T-helper 2 cell (primary cell): ENCODE results near the gene RGS8.

Experiments used
- DNase-seq, 5 experiments: peaks; one replicate each; pipeline versions ENCODE4 v3.0.0 to v3.0.0-alpha.2; 2012 to 2022

The RGS8 gene

GRCh38 chr1:182671750-182672486 is 12.5 kb downstream of the RGS8 start:
- no peak for DNase-seq

DNA sequence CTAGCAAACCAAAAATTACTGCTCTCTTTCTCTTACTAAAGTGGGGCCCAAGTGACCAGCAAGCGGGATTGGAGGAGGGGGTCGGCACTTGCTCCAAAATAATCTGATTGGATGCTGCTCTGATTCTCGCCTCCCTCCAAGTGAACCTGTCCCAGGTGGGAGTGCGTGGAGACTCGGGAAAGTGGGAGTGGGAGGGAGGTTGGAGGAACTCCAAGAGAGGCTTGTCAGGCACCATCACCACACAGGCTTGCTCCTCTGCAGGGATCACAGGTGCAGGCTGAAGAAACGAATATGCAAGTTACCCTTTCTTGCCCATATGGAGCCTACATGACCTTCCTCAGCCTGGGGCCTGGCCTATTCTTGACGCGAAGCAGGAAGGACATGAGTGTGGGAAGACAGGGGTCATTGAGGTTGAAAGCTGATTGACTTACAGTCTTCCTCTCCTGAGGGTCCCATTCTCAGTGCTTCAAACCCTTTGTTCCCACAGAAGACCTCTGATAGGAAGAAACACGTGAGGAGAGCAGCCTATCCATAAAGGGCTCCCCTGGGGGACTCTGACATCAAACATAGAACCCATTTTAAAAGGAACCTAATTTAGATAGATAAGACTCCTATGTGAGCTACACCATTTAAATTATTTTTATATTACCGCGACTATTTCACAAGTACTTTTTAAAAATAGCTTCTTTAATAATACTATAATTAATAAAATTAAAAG is 14.2 kb downstream of the RGS8 start:
- no peak for DNase-seq

DNA sequence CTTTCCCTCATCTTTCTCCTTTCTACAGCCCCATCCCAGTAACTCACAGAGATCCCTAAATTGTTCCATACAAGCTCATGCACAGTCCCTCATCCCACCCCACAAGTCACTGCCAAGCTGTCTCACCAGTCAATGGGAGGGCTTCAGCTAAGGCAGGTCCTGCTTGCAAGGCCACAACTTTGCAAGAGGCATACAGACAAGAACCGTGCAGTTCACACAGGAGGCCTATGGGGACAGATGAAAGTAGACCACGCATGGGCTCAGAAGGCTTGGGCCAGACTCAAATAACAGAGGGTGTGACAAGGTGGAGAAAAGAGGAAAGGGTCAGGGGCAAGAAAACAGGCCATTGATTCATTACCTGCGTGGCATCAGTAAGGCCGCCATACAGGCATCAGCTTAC is 15.1 kb downstream of the RGS8 start:
- DNase-seq = no peak

DNA sequence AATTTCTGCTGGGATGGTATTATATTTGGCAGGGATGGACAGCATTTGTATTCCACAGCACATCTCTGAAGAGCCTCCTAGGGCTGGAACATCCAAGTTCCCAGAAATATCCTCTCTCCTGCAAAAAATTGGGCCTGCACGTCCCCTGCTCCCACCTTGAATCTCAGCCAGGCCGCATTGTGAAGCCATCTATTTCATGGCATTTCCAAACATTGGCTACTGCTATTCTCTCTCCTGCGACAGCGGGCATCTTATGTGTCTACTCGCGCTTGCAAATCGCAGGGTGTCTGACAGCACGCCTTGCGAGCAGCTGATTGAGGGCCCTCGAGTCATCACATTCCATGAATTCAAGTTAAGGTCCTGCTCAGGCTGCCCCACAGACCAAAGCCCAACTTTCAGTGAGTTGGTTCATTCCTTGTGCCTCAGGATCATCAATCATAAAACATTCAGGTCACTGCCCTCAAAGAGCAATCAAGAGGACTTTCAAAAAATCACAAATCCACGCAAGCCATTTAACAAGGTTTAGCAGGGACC is 15.8 kb downstream of the RGS8 start:
- no peak for DNase-seq

DNA sequence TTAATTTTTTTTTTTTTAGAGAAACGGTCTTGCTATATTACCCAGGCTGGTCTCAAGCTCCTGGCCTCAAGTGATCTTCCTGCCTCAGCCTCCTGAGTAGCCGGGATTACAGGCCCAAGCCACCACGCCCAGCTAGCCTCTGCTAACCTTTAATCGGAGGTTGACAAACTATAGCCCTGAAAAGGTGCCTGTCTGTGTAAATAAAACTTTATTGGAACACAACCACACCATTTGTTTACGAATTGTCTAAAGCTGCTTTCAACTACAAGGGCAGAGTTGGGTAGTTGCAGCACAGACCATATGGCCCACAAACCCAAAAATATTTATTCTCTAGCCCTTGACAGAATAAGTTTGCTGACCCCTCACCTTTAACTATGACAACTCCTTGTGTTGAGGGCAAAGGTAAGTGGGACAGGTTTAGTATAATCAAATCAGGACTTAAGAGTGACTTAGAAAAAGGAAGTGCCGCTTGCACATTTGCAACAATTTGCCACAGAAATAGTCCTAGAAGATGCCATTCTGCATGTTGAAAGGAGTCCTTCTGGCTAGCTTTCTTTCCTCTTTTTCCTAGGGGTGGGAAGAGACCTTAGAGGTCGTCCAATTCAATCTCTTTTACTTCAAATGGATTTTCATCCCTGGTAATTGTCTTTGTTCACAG is 16.4 kb downstream of the RGS8 start:
- DNase-seq = no peak

DNA sequence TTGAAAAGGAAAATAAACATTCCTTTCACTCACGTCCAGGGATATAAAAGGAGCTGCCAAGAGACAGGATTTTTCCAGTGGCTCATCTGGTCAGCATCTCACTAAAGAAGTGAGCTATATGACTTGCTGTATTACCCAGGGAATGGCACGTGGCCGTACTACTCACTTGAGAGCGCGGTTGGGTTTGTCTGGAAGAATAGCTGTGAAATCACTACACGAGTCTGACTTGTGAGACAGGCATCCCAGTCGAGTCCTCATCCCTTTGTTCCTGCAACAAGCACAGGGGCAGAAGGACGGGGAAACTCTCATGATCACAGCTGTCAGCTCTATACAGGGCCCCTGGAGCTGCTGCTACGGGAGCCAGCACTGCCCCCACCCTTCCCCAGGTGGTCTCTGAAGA is 17.7 kb downstream of the RGS8 start:
- no peak for DNase-seq

- no peak for DNase-seq
Measured at GRCh38 chr1:182664296-182664695, 20.1 kb downstream of the RGS8 start.

DNA sequence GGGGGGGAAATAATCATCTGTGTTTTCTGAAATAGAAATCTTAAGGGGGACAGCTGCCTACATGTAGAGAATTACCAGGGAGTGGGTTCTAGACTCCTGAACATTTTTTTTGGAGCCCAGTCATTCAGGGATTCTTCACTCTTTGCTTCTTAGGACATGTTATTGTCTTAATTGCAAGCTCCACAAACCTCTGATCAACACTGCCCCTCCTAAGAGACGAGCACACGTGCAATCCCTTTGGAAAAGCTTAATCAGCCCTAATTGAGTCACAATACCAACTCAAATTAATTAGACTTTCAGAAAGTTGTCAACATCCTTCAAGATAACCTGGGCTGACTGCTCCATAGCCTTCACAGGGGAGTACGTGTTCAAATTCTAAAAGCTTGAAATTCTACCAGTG is 21.4 kb downstream of the RGS8 start:
- DNase-seq = no peak

DNA sequence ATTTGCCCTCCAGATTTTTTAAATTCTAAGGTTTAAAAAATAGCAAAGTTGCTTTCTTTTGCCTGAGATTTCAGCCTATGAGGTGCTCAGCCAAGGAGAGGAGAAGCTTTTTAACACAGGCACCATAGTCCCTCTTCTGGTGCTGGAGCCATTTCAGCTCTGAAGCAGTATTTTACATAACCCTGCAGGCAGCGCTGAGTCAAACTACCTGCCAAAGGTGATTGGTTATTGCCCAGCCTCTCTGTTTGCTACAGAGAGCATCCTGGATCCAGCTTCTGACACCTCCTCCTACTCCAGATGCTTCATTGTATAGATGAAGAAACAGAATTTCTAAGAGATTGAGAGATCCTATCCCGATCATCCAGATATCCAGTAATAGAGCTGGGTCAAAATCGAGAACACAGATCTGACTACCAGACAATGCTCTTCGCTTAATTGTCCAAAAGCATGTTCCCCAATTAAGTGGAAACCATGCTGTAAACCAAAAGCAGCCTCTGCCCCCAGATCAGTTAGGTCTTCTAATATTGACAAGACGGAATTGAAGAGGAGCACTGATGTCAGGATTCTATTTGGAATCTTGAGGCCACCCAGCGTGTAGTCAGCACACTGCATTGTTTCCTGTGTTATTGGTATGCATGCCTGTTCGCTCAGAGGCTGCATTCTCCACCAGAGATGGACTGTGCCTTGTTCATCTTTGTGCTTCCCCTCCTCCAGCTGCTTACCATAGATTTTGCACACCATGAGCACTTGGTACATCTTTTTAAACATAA is 22.1 kb downstream of the RGS8 start:
- DNase-seq = no peak

DNA sequence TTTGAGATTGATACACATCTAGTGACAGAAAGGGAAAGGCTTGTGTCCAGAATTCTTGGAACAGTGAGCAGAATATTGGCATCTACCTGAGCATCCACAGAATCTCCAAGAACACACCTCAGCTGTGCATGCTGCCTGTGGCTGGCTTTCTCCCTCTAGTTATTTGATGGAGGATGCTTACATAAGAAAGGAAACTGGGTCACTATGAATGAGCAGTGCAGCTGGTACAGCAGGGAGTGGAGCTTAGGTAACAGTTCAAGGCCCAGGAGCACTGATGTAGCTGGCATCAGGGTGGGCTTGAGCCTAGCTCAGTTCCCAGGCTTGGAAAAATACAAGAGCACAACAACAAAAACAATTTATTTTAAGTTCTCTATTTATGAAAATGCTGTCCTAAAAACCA is 26.3 kb downstream of the RGS8 start:
- no peak for DNase-seq

GRCh38 chr1:182656842-182657397 is 27.5 kb downstream of the RGS8 start:
- no peak for DNase-seq

- DNase-seq = no peak
Measured at GRCh38 chr1:182653986-182654385, 30.4 kb downstream of the RGS8 start.

- no peak for DNase-seq
Measured at GRCh38 chr1:182652933-182653332, 31.5 kb downstream of the RGS8 start.

DNA sequence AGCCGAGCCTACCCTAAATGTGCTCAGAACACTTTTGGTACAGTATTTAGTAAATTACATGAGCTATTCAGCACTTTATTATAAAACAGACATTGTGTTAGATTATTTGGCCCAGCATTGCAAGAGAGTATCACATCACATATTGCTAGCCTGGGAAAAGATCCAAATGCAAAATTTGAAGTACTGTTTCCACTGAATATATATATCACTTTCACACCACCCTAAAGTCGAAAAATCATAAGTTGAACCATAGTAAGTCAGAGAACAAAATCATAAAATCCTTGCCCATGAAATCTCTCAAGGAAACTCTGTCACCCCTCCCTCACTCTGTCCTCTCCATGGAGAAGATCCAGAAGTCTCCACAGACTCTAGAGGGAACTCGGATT is 33.1 kb downstream of the RGS8 start:
- DNase-seq = no peak

GRCh38 chr1:182650678-182651338 is 33.6 kb downstream of the RGS8 start:
- no peak for DNase-seq

- no peak for DNase-seq
Measured at GRCh38 chr1:182649041-182649440, 35.3 kb downstream of the RGS8 start.

DNA sequence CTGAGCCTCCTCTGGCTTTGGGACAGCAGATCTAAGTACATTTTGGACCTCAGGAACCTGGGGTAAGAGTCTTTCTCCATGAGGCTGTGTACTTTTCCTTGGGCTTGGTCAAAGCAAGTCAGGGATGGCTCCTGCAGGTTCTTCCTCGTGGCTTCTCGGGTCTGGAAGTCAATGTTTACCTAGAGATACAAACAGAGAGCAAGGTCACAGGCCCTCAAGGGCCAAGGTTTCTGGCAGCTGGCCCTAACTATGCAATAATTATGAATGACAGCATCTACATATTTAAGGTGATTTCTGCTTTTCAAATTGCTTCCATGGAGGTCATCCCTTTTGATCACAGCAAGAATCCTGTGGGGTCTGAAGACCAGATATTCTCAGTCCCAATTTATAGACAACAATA is 37.6 kb downstream of the RGS8 start:
- DNase-seq = no peak

DNA sequence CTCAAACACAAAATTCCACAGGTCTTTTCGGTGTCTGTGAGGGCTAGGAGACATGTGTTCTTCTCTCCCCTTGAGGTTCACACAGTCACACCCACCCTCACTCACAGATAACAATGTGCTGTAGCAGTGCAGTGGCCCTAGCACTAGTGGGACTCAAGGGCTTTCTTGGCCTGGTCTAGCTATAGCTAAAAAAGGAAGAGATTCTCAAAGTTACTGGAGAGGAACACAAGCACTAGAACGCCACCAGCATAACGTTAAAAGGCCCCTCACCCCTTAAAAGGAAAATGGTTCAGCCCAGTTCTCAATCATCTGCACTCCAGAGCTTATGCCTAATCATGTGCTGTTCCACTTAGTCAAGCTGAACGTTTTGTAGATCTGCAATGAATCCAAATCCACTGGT is 39.5 kb downstream of the RGS8 start:
- no peak for DNase-seq

- no peak for DNase-seq
Measured at GRCh38 chr1:182643699-182644098, 40.7 kb downstream of the RGS8 start.

DNA sequence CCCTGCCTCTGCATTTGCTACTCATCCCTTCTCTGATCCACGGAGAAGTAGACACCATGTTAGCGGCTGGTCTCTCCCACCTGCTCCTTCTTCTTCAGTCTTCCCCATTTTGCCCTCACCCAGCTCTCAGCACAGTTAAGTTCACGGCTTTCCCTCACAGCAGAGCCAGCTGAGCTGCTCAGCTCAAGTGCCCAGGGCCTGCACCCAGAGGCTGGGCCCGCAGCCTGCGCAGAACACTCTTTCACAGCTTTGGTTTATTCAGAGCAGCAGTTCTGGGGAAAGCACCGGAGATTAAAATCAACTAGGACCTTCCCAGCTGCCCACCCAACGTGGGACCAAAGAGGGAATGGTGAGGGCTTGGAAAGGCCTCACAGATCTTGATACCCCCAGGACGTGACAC is 41.9 kb downstream of the RGS8 start:
- DNase-seq = no peak

GRCh38 chr1:182641561-182641960 is 42.8 kb downstream of the RGS8 start:
- DNase-seq = no peak

GRCh38 chr1:182639330-182639729 is 45.1 kb downstream of the RGS8 start:
- DNase-seq = no peak
